GM23248 (cell line): ENCODE data around the gene ARPC3. TPM values are rescaled to one million over a fixed set of nuclear protein-coding genes. Genes with fewer than 3 reads are reported as not detected.
A peak's percentile ranks its signal among the peaks of the same experiment; 100 is the strongest.
"Not testable (repeated sequence)": the region's sequence is repeated elsewhere in the genome, so short reads cannot be mapped to it uniquely, and the experiment has no call there.

Experiments used
- DNase-seq: peaks from one replicate; pipeline ENCODE4 v3.0.0-alpha.2; 2015
- H2AFZ ChIP-seq: fragments of 200-600 bp; sonication (generic); 2 replicates; pipeline ENCODE4 v1.6.1; 2016; ENCODE audit warnings: antibody characterized with exemption
- H3F3A ChIP-seq: fragments of 200-600 bp; sonication (generic); 2 replicates; pipeline ENCODE4 v1.6.1; 2016; ENCODE audit warnings: mild to moderate bottlenecking, antibody characterized with exemption, mixed run types; ENCODE audit not compliant: insufficient read depth
- H3K27ac ChIP-seq: fragments of 200-600 bp; sonication (generic); 2 replicates; pipeline ENCODE4 v1.5.1; 2016; ENCODE audit warnings: mild to moderate bottlenecking
- H3K27me3 ChIP-seq: fragments of 200-600 bp; sonication (generic); replicated peaks from 2 replicates; pipeline ENCODE4 v1.6.1; 2016; ENCODE audit warnings: mild to moderate bottlenecking; ENCODE audit not compliant: insufficient read depth
- H3K36me3 ChIP-seq: fragments of 200-600 bp; sonication (generic); 2 replicates; pipeline ENCODE4 v1.6.1; 2016; ENCODE audit warnings: low read depth, mild to moderate bottlenecking
- H3K4me1 ChIP-seq: fragments of 200-600 bp; sonication (generic); 2 replicates; pipeline ENCODE4 v1.6.1; 2016; ENCODE audit warnings: mild to moderate bottlenecking; ENCODE audit not compliant: insufficient read depth
- H3K4me2 ChIP-seq: fragments of 200-600 bp; sonication (generic); one replicate; pipeline ENCODE4 v1.6.1; 2016; ENCODE audit warnings: mild to moderate bottlenecking; ENCODE audit not compliant: unreplicated experiment
- H3K4me3 ChIP-seq: fragments of 200-600 bp; sonication (generic); 2 replicates; pipeline ENCODE4 v1.5.1; 2016; ENCODE audit warnings: mild to moderate bottlenecking
- H3K79me2 ChIP-seq: fragments of 200-600 bp; sonication (generic); 2 replicates; pipeline ENCODE4 v1.6.1; 2016; ENCODE audit warnings: mild to moderate bottlenecking; ENCODE audit not compliant: insufficient read depth
- H3K9ac ChIP-seq: fragments of 200-600 bp; sonication (generic); 2 replicates; pipeline ENCODE4 v1.6.1; 2016; ENCODE audit warnings: mild to moderate bottlenecking
- H3K9me2 ChIP-seq: fragments of 200-600 bp; sonication (generic); 2 replicates; pipeline ENCODE4 v1.6.1; 2016; ENCODE audit warnings: mixed run types, mild to moderate bottlenecking, moderate library complexity; ENCODE audit not compliant: insufficient read depth
- H3K9me3 ChIP-seq: fragments of 200-600 bp; sonication (generic); one replicate; pipeline ENCODE4 v1.6.1; 2017; ENCODE audit warnings: low read depth
- H4K20me1 ChIP-seq: fragments of 200-600 bp; sonication (generic); 2 replicates; pipeline ENCODE4 v1.6.0; 2016; ENCODE audit not compliant: insufficient read depth
- EZH2 ChIP-seq: fragments of 200-600 bp; sonication (generic); IDR thresholded peaks from 2 replicates; pipeline ENCODE4 v1.6.1; 2018; ENCODE audit warnings: antibody characterized with exemption, mild to moderate bottlenecking; ENCODE audit not compliant: insufficient read depth, poor library complexity, severe bottlenecking
- EZH2phosphoT487 ChIP-seq: fragments of 200-600 bp; sonication (generic); IDR thresholded peaks from 2 replicates; pipeline ENCODE4 v1.6.1; 2018; ENCODE audit warnings: antibody characterized with exemption, moderate library complexity, mild to moderate bottlenecking, low read depth; ENCODE audit not compliant: insufficient read depth
- WGBS, 2 experiments: methylation state at CpG; one replicate each; pipeline ENCODE4 v1.1.6; 2015 to 2017; ENCODE audit warnings: low lambda C conversion rate in 2 of 2, low coverage in 1 of 2; ENCODE audit errors: missing lambda C conversion rate in 2 of 2; 5-methylcytosine and 5-hydroxymethylcytosine counted together
- in situ Hi-C: fragments of 300-500 bp; cut with MboI; formaldehyde crosslinking; loops from 2 replicates; pipeline ENCODE4 v1.15.0; 2020
- polyA plus RNA-seq: library from polyadenylated mRNA; unstranded; fragments of >200 nt; fragmentation: Nextera tagmentation; extraction: Ambion mirVana; gene quantifications from 2 replicates; pipeline ENCODE4 v1.2.1, GENCODE V29; 2016
- small RNA-seq: library from RNA; depleted of rRNA; stranded (forward); fragments of <200 nt; gene quantifications from one replicate; pipeline ENCODE3, GENCODE V24; 2014; ENCODE audit warnings: low read depth, low replicate concordance
- total RNA-seq: library from RNA; depleted of rRNA; stranded (reverse); fragments of >200 nt; shearing (Covaris generic); gene quantifications from 2 replicates; pipeline ENCODE4 v1.2.3, GENCODE V29; 2014; rRNA removed

Gene ARPC3
- total and polyA plus RNA-seq, 2 experiments from 2014 or later, result 503 to 686 TPM

- H3K36me3 ChIP-seq, H3K9me3 ChIP-seq, H3K27me3 ChIP-seq, H3K9ac ChIP-seq, H3K79me2 ChIP-seq, H3K4me2 ChIP-seq, H4K20me1 ChIP-seq, in situ Hi-C loops, H3F3A ChIP-seq, H3K9me2 ChIP-seq: not testable (repeated sequence)
- Histone ChIP-seq H3K4me1 (peaks cover 15% of the 10 kb centered on the region), H3K27ac (peak overlapping the region; percentile 51), H3K4me3 (peak overlapping the region; percentile 0; the same call in 1 of the 2 replicates), H2AFZ (peak overlapping the region; percentile 71)
- WGBS, 2 experiments, result 8 to 17% methylated on average over 6 of the region's 6 CpGs
- DNase-seq, result peak; percentile 71
Observed at GRCh38 chr12:110410086-110410485, 40.1 kb downstream of the ARPC3 start.

GRCh38 chr12:110405126-110405662, 44.9 kb downstream of the ARPC3 start:
- H2AFZ ChIP-seq, result 0 out of 2 replicates have a peak overlapping the region, but pooled peaks have one; percentile 100
- peaks cover 30% of the 10 kb centered on the region for H3K79me2 ChIP-seq
- in situ Hi-C loops, result not testable (repeated sequence)

DNA sequence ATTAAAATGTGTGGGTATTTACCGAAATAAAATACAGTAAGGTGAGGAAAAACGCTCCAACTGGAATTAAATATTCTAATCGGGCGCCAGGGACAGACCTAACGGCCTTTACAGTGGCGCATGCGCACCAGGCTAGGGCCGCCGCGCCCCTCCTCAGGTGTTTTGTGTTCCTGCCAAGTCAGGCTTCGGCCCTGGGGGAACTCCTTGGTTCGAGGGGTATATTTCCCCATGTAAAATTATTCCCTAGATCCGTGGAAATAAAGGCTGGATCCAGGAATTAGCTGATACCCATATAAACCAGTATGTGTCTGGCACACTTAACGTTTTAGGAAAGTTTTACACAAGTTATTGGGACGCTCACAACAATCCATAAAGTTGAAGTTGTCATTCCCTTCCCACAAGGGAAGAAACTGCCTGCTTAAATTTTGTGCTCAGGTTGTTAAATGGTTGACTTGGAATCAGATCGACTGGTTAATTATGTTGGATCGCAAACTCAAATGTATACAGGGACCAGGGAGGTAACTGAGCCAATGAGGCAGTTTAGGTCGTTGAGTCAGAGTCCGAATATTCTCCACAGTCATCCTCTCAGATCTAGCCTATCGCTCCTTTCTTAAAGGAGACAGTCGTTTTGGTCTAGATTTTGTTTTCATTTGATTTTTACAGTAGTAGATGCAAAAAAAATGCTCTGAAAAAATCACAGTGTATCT, 46.0 kb downstream of the ARPC3 start:
- peak overlapping the region; percentile 97 for H3K9ac ChIP-seq
- peak overlapping the region; percentile 100 for H2AFZ ChIP-seq
- TF ChIP-seq EZH2 (no peak), EZH2phosphoT487 (no peak)
- WGBS, 2 experiments, result 22% methylated on average over 21 of the region's 21 CpGs
- no peaks in the 10 kb centered on the region for H3K27me3 ChIP-seq
- H3K36me3 ChIP-seq, result peaks cover 4% of the 10 kb centered on the region; the same call in 1 of the 2 replicates
- H3K4me1 ChIP-seq, result 0 out of 2 replicates have a peak, but pooled peaks cover 5% of the 10 kb centered on the region
- peak overlapping the region; percentile 86 for H3K4me3 ChIP-seq
- H4K20me1 ChIP-seq, result no peaks in the 10 kb centered on the region
- no peaks in the 10 kb centered on the region for H3K9me3 ChIP-seq
- H3K4me2 ChIP-seq, result peak overlapping the region; percentile 100
- H3K27ac ChIP-seq, result peak overlapping the region; percentile 96
- in situ Hi-C loops, result no loop called here
- peaks cover 40% of the 10 kb centered on the region for H3K79me2 ChIP-seq
- DNase-seq, result peak; percentile 84
- no peaks in the 10 kb centered on the region for H3K9me2 ChIP-seq
- H3F3A ChIP-seq, result no peaks in the 10 kb centered on the region

More at GRCh38 chr12:110405126-110405662, 44.9 kb downstream of the ARPC3 start:
- not testable (repeated sequence) for H3K9me3 ChIP-seq, H3K36me3 ChIP-seq, H3K9me2 ChIP-seq, H3K9ac ChIP-seq, H3F3A ChIP-seq, H3K27ac ChIP-seq, H3K4me2 ChIP-seq, H3K4me3 ChIP-seq, H4K20me1 ChIP-seq, DNase-seq, H3K27me3 ChIP-seq
- 94 to 96% methylated on average over 16 of the region's 16 CpGs for WGBS, 2 experiments
- peaks cover 16% of the 10 kb centered on the region for H3K4me1 ChIP-seq

DNA sequence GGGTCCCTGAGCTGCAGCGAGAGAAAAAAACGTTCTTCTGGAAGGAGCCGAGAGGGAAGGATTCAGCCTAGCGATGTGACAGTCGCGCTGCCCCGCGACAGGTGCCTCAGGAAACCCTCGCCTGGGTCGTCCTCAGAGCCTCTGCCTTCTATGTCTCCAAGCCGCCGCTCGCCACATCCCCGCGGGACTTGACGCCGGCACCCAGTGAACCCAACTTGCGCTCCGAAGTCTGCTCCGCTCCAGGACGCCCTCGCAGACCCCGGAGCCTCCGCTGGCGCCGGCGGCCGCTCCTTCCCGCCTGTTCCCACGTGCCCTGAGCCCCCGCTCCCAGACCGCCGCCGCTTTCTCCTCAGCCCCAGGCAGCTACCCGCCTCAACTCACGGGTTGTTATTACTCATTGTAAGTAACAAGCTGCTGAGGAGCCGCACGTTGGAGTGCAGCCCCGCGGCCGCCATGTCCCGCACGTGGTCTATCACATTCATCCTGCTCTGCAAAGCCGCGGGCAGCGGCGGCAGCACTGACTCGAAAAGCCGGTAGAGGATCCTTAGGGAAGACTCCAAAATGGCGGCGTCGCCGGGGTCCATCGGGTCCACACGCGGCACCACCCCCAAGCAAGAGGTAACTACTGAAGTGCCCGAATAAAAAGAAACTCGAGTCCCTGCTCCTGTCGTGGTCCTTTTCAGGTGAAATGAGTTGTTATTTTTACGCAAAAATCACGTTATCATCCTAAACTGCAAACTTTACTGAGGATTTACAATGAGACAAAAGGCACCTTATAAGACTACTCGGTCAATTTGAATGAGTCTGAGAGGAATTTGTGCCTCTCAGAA, 46.8 kb downstream of the ARPC3 start, which contains the start of gene ANAPC7:
TSS of gene ANAPC7 (minus strand) at position 563 of the 830 bp plus-strand sequence. CDS start at position 482, 81 bp downstream.
- peak within 1 kb of the TSS; percentile 100 for H3K4me2 ChIP-seq
- H3K9ac ChIP-seq, result peak within 1 kb of the TSS; percentile 97
- H3K27me3 ChIP-seq, result no peaks in the 10 kb centered on the region

More for the DNA sequence above, 46.8 kb downstream of the ARPC3 start, which contains the start of gene ANAPC7:
- Histone ChIP-seq H3K4me1 (0 out of 2 replicates have a peak, but pooled peaks cover 5% of the 10 kb centered on the region), H3K27ac (peak within 1 kb of the TSS; percentile 96), H3K79me2 (peaks cover 48% of the 10 kb centered on the region), H4K20me1 (no peaks in the 10 kb centered on the region), H2AFZ (peak within 1 kb of the TSS; percentile 100), H3K9me3 (no peaks in the 10 kb centered on the region), H3K9me2 (no peaks in the 10 kb centered on the region), H3F3A (no peaks in the 10 kb centered on the region), H3K36me3 (peaks cover 5% of the 10 kb centered on the region; the same call in 1 of the 2 replicates), H3K4me3 (peak within 1 kb of the TSS; percentile 86)
- DNase-seq, result peak; percentile 97
- WGBS, 2 experiments, result 0 to 1% methylated on average over 59 to 61 of the region's 62 CpGs
- TF ChIP-seq EZH2, result no peak
- no peak for TF ChIP-seq EZH2phosphoT487
- in situ Hi-C loops, result no loop called here

Small RNA genes within 50 kb of the gene (small RNA-seq; reads per million reads assigned to genes)
- gene RF00278, result not detected

Other genes starting within 250 kb of the ARPC3 start
- gene ATP2A2, start 169.1 kb downstream of the ARPC3 start, total RNA-seq, result 142 and 148 TPM in 2 replicates
- gene ATP2A2, start 169.1 kb downstream of the ARPC3 start, polyA plus RNA-seq, result 28.7 and 29.5 TPM in 2 replicates
- gene ANAPC7, start 46.6 kb downstream of the ARPC3 start, total RNA-seq, result 46.5 and 50.2 TPM in 2 replicates
- 35.5 and 38.7 TPM in 2 replicates for gene ANAPC7, start 46.6 kb downstream of the ARPC3 start, polyA plus RNA-seq
- 18.4 and 33.4 TPM in 2 replicates for gene GPN3, start 17.9 kb upstream of the ARPC3 start, total RNA-seq
- 43.5 and 47.4 TPM in 2 replicates for gene GPN3, start 17.9 kb upstream of the ARPC3 start, polyA plus RNA-seq
- 11.5 and 18.1 TPM in 2 replicates for gene FAM216A, start 18.5 kb upstream of the ARPC3 start, total RNA-seq
- 25.2 and 25.8 TPM in 2 replicates for gene FAM216A, start 18.5 kb upstream of the ARPC3 start, polyA plus RNA-seq
- gene VPS29, start 51.8 kb upstream of the ARPC3 start, total RNA-seq, result 61.2 and 72.3 TPM in 2 replicates
- 202 and 206 TPM in 2 replicates for gene VPS29, start 51.8 kb upstream of the ARPC3 start, polyA plus RNA-seq
- gene RAD9B, start 52.0 kb upstream of the ARPC3 start, total RNA-seq, result 0.13 and 0.97 TPM in 2 replicates
- gene RAD9B, start 52.0 kb upstream of the ARPC3 start, polyA plus RNA-seq, result 0.19 and 0.22 TPM in 2 replicates
- gene PPTC7, start 133.0 kb upstream of the ARPC3 start, total RNA-seq, result 3.2 and 3.4 TPM in 2 replicates
- 2.2 and 2.4 TPM in 2 replicates for gene PPTC7, start 133.0 kb upstream of the ARPC3 start, polyA plus RNA-seq
- 34.4 and 44.3 TPM in 2 replicates for gene TCTN1, start 163.8 kb upstream of the ARPC3 start, total RNA-seq
- gene TCTN1, start 163.8 kb upstream of the ARPC3 start, polyA plus RNA-seq, result 58.1 and 65.2 TPM in 2 replicates
- gene HVCN1, start 238.8 kb upstream of the ARPC3 start, total RNA-seq, result 4.1 and 7.6 TPM in 2 replicates
- gene HVCN1, start 238.8 kb upstream of the ARPC3 start, polyA plus RNA-seq, result 3.0 and 3.1 TPM in 2 replicates